ENCODE results near the gene FBXO10. TPM values are rescaled to one million over a fixed set of nuclear protein-coding genes. Genes with fewer than 3 reads are reported as not detected.

Gene FBXO10
- total RNA-seq, 4 donors from 2014 or later, result 2.8 to 12.9 (median 9.4) TPM; not detected in 1

DNA sequence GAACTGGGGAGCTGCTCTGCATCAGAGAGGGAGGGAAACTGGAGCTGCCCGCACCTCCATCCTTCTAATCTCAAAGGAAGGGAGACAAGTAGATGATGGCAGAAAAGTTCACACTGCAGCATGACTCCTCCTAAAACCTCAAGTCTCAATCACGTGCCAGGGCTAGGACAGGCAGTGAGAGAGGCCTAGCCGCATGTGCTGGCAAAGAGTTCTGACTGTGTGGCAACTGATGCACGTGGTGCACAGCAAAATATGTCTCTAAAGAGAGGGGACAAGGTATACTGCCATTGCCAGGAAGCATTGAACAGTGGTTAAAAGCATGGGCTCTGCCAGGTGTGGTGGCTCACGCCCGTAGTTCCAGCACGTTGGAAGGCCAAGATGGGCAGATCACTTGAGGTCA, 38.1 kb downstream of the FBXO10 start:
- no peak for TF ChIP-seq POLR2A (IDR thresholded peaks at IDR 0.05)
- TF ChIP-seq, protein P1, sequence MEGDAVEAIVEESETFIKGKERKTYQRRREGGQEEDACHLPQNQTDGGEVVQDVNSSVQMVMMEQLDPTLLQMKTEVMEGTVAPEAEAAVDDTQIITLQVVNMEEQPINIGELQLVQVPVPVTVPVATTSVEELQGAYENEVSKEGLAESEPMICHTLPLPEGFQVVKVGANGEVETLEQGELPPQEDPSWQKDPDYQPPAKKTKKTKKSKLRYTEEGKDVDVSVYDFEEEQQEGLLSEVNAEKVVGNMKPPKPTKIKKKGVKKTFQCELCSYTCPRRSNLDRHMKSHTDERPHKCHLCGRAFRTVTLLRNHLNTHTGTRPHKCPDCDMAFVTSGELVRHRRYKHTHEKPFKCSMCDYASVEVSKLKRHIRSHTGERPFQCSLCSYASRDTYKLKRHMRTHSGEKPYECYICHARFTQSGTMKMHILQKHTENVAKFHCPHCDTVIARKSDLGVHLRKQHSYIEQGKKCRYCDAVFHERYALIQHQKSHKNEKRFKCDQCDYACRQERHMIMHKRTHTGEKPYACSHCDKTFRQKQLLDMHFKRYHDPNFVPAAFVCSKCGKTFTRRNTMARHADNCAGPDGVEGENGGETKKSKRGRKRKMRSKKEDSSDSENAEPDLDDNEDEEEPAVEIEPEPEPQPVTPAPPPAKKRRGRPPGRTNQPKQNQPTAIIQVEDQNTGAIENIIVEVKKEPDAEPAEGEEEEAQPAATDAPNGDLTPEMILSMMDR (IDR thresholded peaks at IDR 0.05), result no peak
- intact Hi-C loops (cut with DNase I; ENCODE audit: low total_unique reads), result no loop called here
- DNase-seq, result no peak
- H3K27ac ChIP-seq, result no peak overlapping the region
- H3K9me3 ChIP-seq, result no peaks in the 10 kb centered on the region
- H3K27me3 ChIP-seq, result no peaks in the 10 kb centered on the region
- no peak overlapping the region for H3K4me3 ChIP-seq
- H3K36me3 ChIP-seq, result no peaks in the 10 kb centered on the region
- H3K4me1 ChIP-seq, result no peaks in the 10 kb centered on the region

GRCh38 chr9:37534901-37535300, 41.3 kb downstream of the FBXO10 start:
- no peaks in the 10 kb centered on the region for H3K36me3 ChIP-seq
- TF ChIP-seq POLR2A (IDR thresholded peaks at IDR 0.05), result no peak
- TF ChIP-seq, protein P1 (IDR thresholded peaks at IDR 0.05), result no peak
- H3K4me3 ChIP-seq, result no peak overlapping the region
- intact Hi-C loops (cut with DNase I; ENCODE audit: low total_unique reads), result no loop called here
- no peak overlapping the region for H3K27ac ChIP-seq
- H3K27me3 ChIP-seq, result no peaks in the 10 kb centered on the region
- H3K4me1 ChIP-seq, result no peaks in the 10 kb centered on the region
- DNase-seq, result no peak
- H3K9me3 ChIP-seq, result no peaks in the 10 kb centered on the region

GRCh38 chr9:37534412-37534811, 41.8 kb downstream of the FBXO10 start:
- no peaks in the 10 kb centered on the region for H3K27me3 ChIP-seq
- TF ChIP-seq, protein P1 (IDR thresholded peaks at IDR 0.05), result no peak
- no peak for TF ChIP-seq POLR2A (IDR thresholded peaks at IDR 0.05)
- intact Hi-C loops (cut with DNase I; ENCODE audit: low total_unique reads), result no loop called here
- H3K9me3 ChIP-seq, result no peaks in the 10 kb centered on the region
- H3K4me3 ChIP-seq, result no peak overlapping the region
- no peak for DNase-seq
- H3K36me3 ChIP-seq, result no peaks in the 10 kb centered on the region
- no peak overlapping the region for H3K27ac ChIP-seq
- H3K4me1 ChIP-seq, result no peaks in the 10 kb centered on the region

- no peaks in the 10 kb centered on the region for H3K9me3 ChIP-seq
- H3K27ac ChIP-seq, result no peak overlapping the region
- no peak for DNase-seq
- H3K27me3 ChIP-seq, result no peaks in the 10 kb centered on the region
- TF ChIP-seq POLR2A (IDR thresholded peaks at IDR 0.05), result no peak
- TF ChIP-seq, protein P1 (IDR thresholded peaks at IDR 0.05), result no peak
- no peak overlapping the region for H3K4me3 ChIP-seq
- no peaks in the 10 kb centered on the region for H3K4me1 ChIP-seq
- H3K36me3 ChIP-seq, result no peaks in the 10 kb centered on the region
- intact Hi-C loops (cut with DNase I; ENCODE audit: low total_unique reads), result no loop called here
These were observed 44.5 kb downstream of the FBXO10 start for GRCh38 chr9:37531699-37532098.

- Histone ChIP-seq H3K36me3 (no peaks in the 10 kb centered on the region), H3K4me1 (no peaks in the 10 kb centered on the region), H3K27ac (no peak overlapping the region), H3K4me3 (no peak overlapping the region), H3K9me3 (no peaks in the 10 kb centered on the region), H3K27me3 (no peaks in the 10 kb centered on the region)
- intact Hi-C loops (cut with DNase I; ENCODE audit: low total_unique reads), result no loop called here
- no peak for DNase-seq
- TF ChIP-seq, protein P1 (IDR thresholded peaks at IDR 0.05), result no peak
- TF ChIP-seq POLR2A (IDR thresholded peaks at IDR 0.05), result no peak
These were observed 47.3 kb downstream of the FBXO10 start for GRCh38 chr9:37528652-37529471.
